ENCODE results near the gene IL1RAPL2. TPM values are rescaled to one million over a fixed set of nuclear protein-coding genes. Genes with fewer than 3 reads are reported as not detected.

Gene IL1RAPL2
- polyA plus RNA-seq, 3 donors: not detected

DNA sequence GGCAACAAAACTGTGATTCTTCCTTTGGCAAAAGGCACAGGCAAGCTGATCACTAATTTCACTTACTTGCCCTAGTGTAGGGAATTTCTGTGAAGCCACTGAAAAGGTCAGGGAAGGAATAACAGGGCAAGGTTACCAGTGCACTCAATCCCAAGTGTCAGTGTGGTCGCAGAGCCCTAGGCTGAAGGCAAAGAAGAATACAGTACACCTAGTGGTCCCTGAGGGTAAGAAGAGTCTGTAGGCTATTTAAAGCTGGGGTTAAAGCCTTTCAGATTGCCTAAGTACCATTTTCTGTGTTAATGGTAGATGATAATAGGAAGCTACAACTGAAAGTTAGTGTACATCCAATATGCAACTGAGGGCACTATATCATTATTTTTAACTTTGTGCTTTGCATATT is 1082.7 kb downstream of the IL1RAPL2 start:
- Histone ChIP-seq H3K27me3 (ENCODE audit: control insufficient read depth in 2 of 2, insufficient read depth in 2 of 2, low read length in 2 of 2) (no peaks in the 10 kb centered on the region), H2AFZ (ENCODE audit: insufficient read depth, low read depth, low read length, poor library complexity, severe bottlenecking) (no peak overlapping the region), H3K36me3 (replicated peaks in 1 of 2; ENCODE audit: control insufficient read depth in 1 of 2, insufficient read depth in 2 of 2, low read length in 2 of 2) (no peaks in the 10 kb centered on the region), H4K20me1 (ENCODE audit: insufficient read depth, low read length) (no peaks in the 10 kb centered on the region), H3K4me3 (replicated peaks in 1 of 3; ENCODE audit: low read depth in 2 of 3, low read length in 3 of 3) (no peak overlapping the region), H3K27ac (ENCODE audit: low read depth in 1 of 2, low read length in 2 of 2) (no peak overlapping the region), H3K9me3 (replicated peaks in 1 of 2; ENCODE audit: control insufficient read depth in 1 of 2, insufficient read depth in 1 of 2, low read length in 2 of 2) (no peaks in the 10 kb centered on the region), H3K4me2 (replicated peaks; ENCODE audit: extremely low read depth, low read length, poor library complexity, severe bottlenecking) (no peak overlapping the region), H3K9ac (ENCODE audit: insufficient read depth, low read length, poor library complexity, severe bottlenecking) (no peak overlapping the region), H3K79me2 (ENCODE audit: insufficient read depth, low read length) (no peaks in the 10 kb centered on the region), H3K4me1 (ENCODE audit: control insufficient read depth in 1 of 2, insufficient read depth in 2 of 2, low read length in 2 of 2) (no peaks in the 10 kb centered on the region)
- TF ChIP-seq, protein P1, sequence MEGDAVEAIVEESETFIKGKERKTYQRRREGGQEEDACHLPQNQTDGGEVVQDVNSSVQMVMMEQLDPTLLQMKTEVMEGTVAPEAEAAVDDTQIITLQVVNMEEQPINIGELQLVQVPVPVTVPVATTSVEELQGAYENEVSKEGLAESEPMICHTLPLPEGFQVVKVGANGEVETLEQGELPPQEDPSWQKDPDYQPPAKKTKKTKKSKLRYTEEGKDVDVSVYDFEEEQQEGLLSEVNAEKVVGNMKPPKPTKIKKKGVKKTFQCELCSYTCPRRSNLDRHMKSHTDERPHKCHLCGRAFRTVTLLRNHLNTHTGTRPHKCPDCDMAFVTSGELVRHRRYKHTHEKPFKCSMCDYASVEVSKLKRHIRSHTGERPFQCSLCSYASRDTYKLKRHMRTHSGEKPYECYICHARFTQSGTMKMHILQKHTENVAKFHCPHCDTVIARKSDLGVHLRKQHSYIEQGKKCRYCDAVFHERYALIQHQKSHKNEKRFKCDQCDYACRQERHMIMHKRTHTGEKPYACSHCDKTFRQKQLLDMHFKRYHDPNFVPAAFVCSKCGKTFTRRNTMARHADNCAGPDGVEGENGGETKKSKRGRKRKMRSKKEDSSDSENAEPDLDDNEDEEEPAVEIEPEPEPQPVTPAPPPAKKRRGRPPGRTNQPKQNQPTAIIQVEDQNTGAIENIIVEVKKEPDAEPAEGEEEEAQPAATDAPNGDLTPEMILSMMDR (IDR thresholded peaks at IDR 0.05): no peak
- H3K36me3 Mint-ChIP-seq: no peaks in the 10 kb centered on the region
- peaks cover 0 to 5% (median 2%) of the 10 kb centered on the region in 7 donors for H3K9me3 Mint-ChIP-seq
- WGBS (ENCODE audit: insufficient coverage): no CpG with 5 or more reads among the region's 1 CpG
- peaks cover 0 to 2% (median 0%) of the 10 kb centered on the region in 3 donors for H3K27me3 Mint-ChIP-seq (ENCODE audit: low read depth in 3 of 3)
- H3K4me3 Mint-ChIP-seq: no peak overlapping the region
- no peak for DNase-seq
- no peaks in the 10 kb centered on the region for H3K4me1 Mint-ChIP-seq
- intact Hi-C loops (cut with micrococcal nuclease): loop anchor here in 1 of 2 donors (10.0 kb wide), 1 partner anchor 56 kb away; no protein-coding TSS in a partner anchor
- H3K27ac Mint-ChIP-seq: no peak overlapping the region

DNA sequence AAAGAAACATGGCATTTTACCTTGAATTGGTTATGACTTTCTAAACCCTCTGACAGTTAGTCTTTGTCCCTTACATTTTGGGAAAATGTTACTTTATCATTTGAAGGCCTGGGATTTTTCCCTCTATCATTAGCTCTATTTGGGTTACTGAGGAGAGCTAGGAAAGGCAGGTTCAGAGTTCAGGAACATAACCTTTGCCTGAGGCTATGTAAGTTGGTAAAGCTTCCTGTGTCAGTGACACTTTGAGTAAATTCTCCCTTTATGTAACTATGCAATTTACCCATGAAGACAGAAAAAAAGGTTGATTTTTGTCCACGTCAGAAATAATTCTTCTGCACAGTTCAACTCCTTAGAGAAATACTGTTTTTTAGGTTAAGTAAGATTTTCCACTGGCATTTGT is 1084.6 kb downstream of the IL1RAPL2 start:
- no peaks in the 10 kb centered on the region for H4K20me1 ChIP-seq (ENCODE audit: insufficient read depth, low read length)
- H3K27ac ChIP-seq (ENCODE audit: low read depth in 1 of 2, low read length in 2 of 2): no peak overlapping the region
- H3K4me3 ChIP-seq (replicated peaks in 1 of 3; ENCODE audit: low read depth in 2 of 3, low read length in 3 of 3): no peak overlapping the region
- Mint-ChIP-seq H3K9me3 (peaks cover 0 to 3% (median 2%) of the 10 kb centered on the region in 7 donors), H3K27me3 (ENCODE audit: low read depth in 3 of 3) (peaks cover 0 to 6% (median 0%) of the 10 kb centered on the region in 3 donors), H3K27ac (no peak overlapping the region), H3K36me3 (no peaks in the 10 kb centered on the region), H3K4me3 (no peak overlapping the region), H3K4me1 (no peaks in the 10 kb centered on the region)
- no peak overlapping the region for H3K4me2 ChIP-seq (replicated peaks; ENCODE audit: extremely low read depth, low read length, poor library complexity, severe bottlenecking)
- DNase-seq: no peak
- intact Hi-C loops (cut with micrococcal nuclease): no loop called here
- no peak overlapping the region for H3K9ac ChIP-seq (ENCODE audit: insufficient read depth, low read length, poor library complexity, severe bottlenecking)
- no peaks in the 10 kb centered on the region for H3K4me1 ChIP-seq (ENCODE audit: control insufficient read depth in 1 of 2, insufficient read depth in 2 of 2, low read length in 2 of 2)
- H3K36me3 ChIP-seq (replicated peaks in 1 of 2; ENCODE audit: control insufficient read depth in 1 of 2, insufficient read depth in 2 of 2, low read length in 2 of 2): no peaks in the 10 kb centered on the region
- no CpG with 5 or more reads among the region's 1 CpG for WGBS (ENCODE audit: insufficient coverage)
- no peaks in the 10 kb centered on the region for H3K79me2 ChIP-seq (ENCODE audit: insufficient read depth, low read length)
- no peak overlapping the region for H2AFZ ChIP-seq (ENCODE audit: insufficient read depth, low read depth, low read length, poor library complexity, severe bottlenecking)
- no peaks in the 10 kb centered on the region for H3K27me3 ChIP-seq (ENCODE audit: control insufficient read depth in 2 of 2, insufficient read depth in 2 of 2, low read length in 2 of 2)
- TF ChIP-seq, protein P1 (IDR thresholded peaks at IDR 0.05): no peak
- no peaks in the 10 kb centered on the region for H3K9me3 ChIP-seq (replicated peaks in 1 of 2; ENCODE audit: control insufficient read depth in 1 of 2, insufficient read depth in 1 of 2, low read length in 2 of 2)
